Epidermal melanocyte (primary cell): ENCODE data around the gene THBS3.
A peak's percentile ranks its signal among the peaks of the same experiment; 100 is the strongest.
"Not testable (repeated sequence)": the region's sequence is repeated elsewhere in the genome, so short reads cannot be mapped to it uniquely, and the experiment has no call there.

ENCODE experiments used
- DNase-seq: peaks from one replicate; pipeline ENCODE4 v3.0.0; 2011; ENCODE audit warnings: low spot score; ENCODE audit not compliant: insufficient read length

The THBS3 gene

DNA sequence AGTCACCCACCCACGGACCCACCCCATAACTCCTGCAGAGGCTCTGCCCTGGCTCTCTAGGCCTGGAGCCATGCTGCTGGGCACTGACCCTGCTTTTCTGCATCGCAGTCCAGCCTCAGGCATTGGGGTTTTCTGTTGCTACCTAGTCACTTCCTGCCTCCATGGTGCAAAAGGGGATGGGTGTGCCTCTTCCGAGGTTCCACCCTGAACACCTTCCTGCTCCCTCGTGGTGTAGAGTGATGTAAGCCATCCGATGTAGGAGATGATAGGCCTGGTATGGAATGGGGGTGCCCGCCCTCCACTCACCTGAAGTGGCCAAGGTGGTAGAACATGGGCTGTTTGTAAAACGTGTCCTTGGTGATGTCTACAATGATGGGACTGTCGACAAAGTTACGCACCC lies 27.7 kb upstream of the THBS3 start:
- not testable (repeated sequence) for DNase-seq

- not testable (repeated sequence) for DNase-seq
Observed at GRCh38 chr1:155233502-155233901, 25.8 kb upstream of the THBS3 start.

GRCh38 chr1:155232001-155232978 lies 24.6 kb upstream of the THBS3 start:
- DNase-seq: not testable (repeated sequence)

DNA sequence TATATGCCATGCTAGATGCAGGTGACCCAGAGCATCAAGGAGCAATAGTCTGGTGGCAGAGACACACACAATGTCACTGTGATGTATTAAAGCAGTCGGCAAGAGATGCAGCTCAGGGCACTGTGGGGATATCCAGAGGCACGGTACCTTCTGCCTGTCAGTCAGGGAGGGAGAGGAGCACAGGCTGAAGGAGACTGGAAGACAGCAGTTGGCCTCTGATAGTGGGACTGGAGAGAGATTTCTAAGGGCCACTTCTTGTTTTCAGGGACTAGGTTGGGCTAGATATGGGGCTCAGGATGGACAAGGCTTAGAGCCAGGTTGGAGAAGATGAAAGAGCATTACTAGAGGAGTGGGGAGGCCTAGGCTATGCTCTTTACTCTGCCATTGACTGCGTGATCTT lies 23.6 kb upstream of the THBS3 start:
- DNase-seq: not testable (repeated sequence)

GRCh38 chr1:155228096-155228427 lies 20.4 kb upstream of the THBS3 start:
- DNase-seq: no peak

- DNase-seq: peak; percentile 100
Observed at GRCh38 chr1:155227261-155228095, 19.8 kb upstream of the THBS3 start.

GRCh38 chr1:155226910-155227260 lies 19.2 kb upstream of the THBS3 start:
- DNase-seq: no peak

GRCh38 chr1:155226188-155226909 lies 18.7 kb upstream of the THBS3 start:
- no peak for DNase-seq

DNA sequence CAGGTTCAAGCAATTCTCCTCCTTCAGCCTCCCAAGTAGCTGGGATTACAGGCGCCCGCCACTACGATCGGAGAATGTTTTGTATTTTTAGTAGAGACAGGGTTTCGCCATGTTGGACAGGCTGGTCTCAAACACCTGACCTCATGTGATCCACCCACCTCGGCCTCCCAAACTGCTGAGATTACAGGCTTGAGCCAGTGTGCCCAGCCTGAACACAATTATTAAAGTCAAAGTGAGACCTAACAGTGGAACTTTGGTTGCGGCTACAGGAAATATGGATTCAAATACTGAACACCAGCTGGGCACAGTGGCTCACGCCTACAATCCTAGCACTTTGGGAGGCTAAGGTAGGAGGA lies 17.7 kb upstream of the THBS3 start:
- DNase-seq: not testable (repeated sequence)

DNA sequence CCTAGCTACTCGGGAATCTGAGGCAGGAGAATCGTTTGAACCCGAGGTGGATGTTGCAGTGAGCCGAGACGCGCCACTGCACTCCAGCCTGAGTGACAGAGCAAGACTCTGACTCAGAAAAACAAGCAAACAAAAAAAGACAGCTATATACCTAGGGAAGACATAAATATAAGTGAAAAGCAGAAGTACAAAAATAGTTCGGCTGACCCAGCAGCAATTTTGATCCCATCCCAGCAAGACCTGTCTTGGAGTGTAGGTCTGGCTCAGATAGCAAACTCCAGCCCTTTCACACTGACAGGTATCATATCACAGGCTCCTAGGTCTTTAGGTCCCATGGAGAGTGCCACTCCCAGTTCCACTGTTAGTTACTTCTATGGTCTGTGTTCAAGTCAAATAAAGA lies 15.3 kb upstream of the THBS3 start:
- DNase-seq: no peak

GRCh38 chr1:155220211-155220965 lies 12.7 kb upstream of the THBS3 start:
- DNase-seq: not testable (repeated sequence)

DNA sequence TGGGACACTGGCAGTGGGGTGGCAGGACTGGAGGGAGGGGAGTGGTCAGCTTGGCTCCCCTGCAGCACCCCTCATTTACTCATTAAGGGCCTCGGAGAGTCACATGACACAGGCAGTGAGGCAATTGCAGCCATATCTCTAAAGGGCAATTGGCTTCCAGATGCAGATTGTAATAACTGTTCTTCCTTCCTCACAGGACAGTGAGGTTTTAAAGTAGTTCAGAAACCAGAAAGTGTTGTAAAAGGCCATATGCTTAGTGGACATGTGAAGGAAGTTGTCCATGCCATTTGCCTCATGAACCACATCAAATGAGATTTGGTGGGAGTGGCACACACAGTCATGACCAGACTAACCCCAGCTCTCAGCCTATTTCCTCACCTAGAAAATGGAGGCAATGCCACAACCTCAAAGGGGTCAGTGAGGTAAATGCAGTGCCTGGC lies 11.9 kb upstream of the THBS3 start:
- no peak for DNase-seq

DNA sequence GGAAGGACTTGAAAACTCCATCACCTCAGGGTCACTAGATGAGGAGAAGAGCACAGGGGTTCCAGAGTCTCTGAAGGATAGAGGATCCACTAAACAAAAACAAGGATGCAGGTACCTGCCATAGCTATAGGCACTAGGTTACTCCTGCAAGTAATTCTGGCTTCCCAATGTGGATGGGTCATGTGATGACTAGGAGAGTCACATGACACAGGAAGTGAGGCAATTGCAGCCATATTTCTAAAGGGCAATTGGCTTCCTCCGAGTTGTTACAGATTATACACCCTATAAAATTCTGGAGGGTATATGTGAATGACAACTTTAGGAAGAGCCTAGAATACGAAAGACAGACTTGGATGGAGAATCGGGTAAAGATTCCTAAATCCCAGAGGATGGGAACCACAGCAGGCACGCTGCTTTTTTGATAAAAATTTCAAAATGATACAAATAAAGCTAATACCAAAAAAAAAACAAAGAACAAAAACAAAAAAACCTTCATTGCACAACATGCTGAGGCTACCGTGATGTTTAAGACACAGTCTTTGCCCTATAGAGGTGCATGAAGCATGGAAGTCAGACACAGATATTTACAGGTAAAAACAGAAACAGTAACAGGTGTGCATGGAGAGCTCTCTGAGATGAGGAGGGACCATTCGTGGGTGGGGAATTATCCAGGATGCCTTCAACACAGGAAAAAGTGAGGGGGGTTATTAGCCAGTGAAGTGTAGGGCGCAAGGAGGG lies 11.3 kb upstream of the THBS3 start:
- DNase-seq: peak; percentile 88

DNA sequence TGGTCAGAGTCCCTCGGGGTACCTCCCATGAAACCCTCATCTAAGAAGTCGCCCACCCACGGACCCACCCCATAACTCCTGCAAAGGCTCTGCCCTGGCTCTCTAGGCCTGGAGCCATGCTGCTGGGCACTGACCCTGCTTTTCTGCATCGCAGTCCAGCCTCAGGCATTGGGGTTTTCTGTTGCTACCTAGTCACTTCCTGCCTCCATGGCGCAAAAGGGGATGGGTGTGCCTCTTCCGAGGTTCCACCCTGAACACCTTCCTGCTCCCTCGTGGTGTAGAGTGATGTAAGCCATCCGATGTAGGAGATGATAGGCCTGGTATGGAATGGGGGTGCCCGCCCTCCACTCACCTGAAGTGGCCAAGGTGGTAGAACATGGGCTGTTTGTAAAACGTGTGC lies 7.0 kb upstream of the THBS3 start:
- DNase-seq: not testable (repeated sequence)

- not testable (repeated sequence) for DNase-seq
Observed at GRCh38 chr1:155212051-155212440, 4.3 kb upstream of the THBS3 start.

- DNase-seq: not testable (repeated sequence)
Observed at GRCh38 chr1:155211381-155212050, 3.8 kb upstream of the THBS3 start.

GRCh38 chr1:155210314-155211104 lies 2.8 kb upstream of the THBS3 start:
- no peak for DNase-seq

DNA sequence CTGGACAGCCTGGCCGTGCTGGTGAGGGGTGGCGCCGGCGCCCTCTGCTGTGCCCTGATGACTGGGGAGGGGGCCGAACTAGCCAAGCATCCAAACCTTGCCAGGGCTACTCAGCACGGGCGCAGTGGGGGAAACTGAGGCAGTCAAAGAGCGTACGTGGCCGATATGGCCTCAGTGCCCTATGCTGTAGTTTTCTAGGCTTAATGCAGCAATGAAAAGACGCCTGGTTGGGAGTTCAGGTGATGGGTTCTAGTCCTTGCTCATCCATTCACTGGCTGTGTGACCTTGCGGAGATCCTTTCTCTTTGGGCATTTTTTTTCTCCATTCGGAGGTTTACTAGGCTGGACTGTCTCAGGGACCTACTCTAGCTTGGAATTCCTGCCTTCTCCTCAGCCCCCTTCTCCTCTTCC lies 1.6 kb upstream of the THBS3 start:
- no peak for DNase-seq
